Activated CD4-positive, alpha-beta T cell treated with anti-CD3 and anti-CD28 coated beads, Interleukin-2, amount 50 U/mL, for 1 hour (primary cell): Measurements from ENCODE around the gene PLCG2.

Experiments used
- DNase-seq: peaks from one replicate; pipeline ENCODE4 v3.0.0-alpha.2; 2020

The PLCG2 gene

GRCh38 chr16:81882559-81882958 is 103.5 kb downstream of the PLCG2 start:
- no peak for DNase-seq

GRCh38 chr16:81883235-81883634 is 104.1 kb downstream of the PLCG2 start:
- DNase-seq: no peak

GRCh38 chr16:81885976-81886586 is 107.0 kb downstream of the PLCG2 start:
- DNase-seq: no peak

- DNase-seq: no peak
Observed at GRCh38 chr16:81888520-81889394, 109.7 kb downstream of the PLCG2 start.

GRCh38 chr16:81891736-81892364 is 112.8 kb downstream of the PLCG2 start:
- DNase-seq: no peak

GRCh38 chr16:81894592-81894991 is 115.5 kb downstream of the PLCG2 start:
- DNase-seq: no peak

GRCh38 chr16:81896902-81897301 is 117.8 kb downstream of the PLCG2 start:
- DNase-seq: no peak

- no peak for DNase-seq
Observed at GRCh38 chr16:81899601-81900000, 120.5 kb downstream of the PLCG2 start.

- DNase-seq: no peak
Observed at GRCh38 chr16:81900014-81900413, 120.9 kb downstream of the PLCG2 start.

- DNase-seq: no peak
Observed at GRCh38 chr16:81900456-81900855, 121.4 kb downstream of the PLCG2 start.

GRCh38 chr16:81901484-81901883 is 122.4 kb downstream of the PLCG2 start:
- no peak for DNase-seq

GRCh38 chr16:81902025-81902424 is 122.9 kb downstream of the PLCG2 start:
- no peak for DNase-seq

GRCh38 chr16:81904320-81904719 is 125.2 kb downstream of the PLCG2 start:
- no peak for DNase-seq

GRCh38 chr16:81905277-81905676 is 126.2 kb downstream of the PLCG2 start:
- DNase-seq: no peak

GRCh38 chr16:81907681-81908080 is 128.6 kb downstream of the PLCG2 start:
- DNase-seq: no peak

GRCh38 chr16:81908466-81909262 is 129.6 kb downstream of the PLCG2 start:
- no peak for DNase-seq

- DNase-seq: no peak
Observed at GRCh38 chr16:81910366-81910885, 131.3 kb downstream of the PLCG2 start.

GRCh38 chr16:81912395-81912794 is 133.3 kb downstream of the PLCG2 start:
- no peak for DNase-seq

- DNase-seq: no peak
Observed at GRCh38 chr16:81913222-81913621, 134.1 kb downstream of the PLCG2 start.

GRCh38 chr16:81917375-81917774 is 138.3 kb downstream of the PLCG2 start:
- DNase-seq: no peak

GRCh38 chr16:81918927-81919326 is 139.8 kb downstream of the PLCG2 start:
- no peak for DNase-seq

- no peak for DNase-seq
Observed at GRCh38 chr16:81920498-81920897, 141.4 kb downstream of the PLCG2 start.
